Measurements from ENCODE around the gene GRIK1. TPM values are rescaled to one million over a fixed set of nuclear protein-coding genes. Genes with fewer than 3 reads are reported as not detected.
"Not testable (repeated sequence)": the region's sequence is repeated elsewhere in the genome, so short reads cannot be mapped to it uniquely, and the experiment has no call there.

Gene GRIK1
- total RNA-seq, 3 donors from 2014 or later, result 0.38 to 0.41 TPM; not detected in 1

DNA sequence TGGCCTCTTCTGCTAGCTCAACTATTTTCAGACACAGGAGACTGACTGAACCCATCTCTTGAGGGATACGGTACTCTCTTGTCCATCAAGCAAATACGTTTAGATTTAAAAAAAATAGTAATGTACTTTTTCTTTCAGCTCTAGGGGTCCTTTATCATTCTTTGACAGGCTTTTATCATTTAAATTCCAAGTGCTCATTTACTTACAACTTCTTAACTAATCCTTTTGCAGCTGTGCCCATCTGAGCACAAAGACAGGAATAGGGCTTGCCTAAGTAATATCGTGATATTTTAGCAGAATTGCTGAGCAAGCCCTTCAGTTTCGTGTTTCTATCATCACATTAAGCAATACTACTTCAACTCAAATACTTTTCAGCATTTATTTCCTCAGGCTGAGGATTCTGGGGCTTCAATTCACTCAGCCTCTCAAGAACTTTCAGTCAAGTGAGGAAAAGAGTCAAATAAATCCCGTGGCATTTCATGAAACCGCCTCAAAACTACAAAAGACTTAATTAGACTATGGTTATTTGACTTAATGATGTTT lies 323.5 kb downstream of the GRIK1 start:
- Histone ChIP-seq H3K4me3 (no peak overlapping the region), H3K4me1 (ENCODE audit: low read depth) (no peaks in the 10 kb centered on the region), H3K9me3 (no peaks in the 10 kb centered on the region), H3K36me3 (ENCODE audit: low read depth) (no peaks in the 10 kb centered on the region)
- intact Hi-C loops (cut with DNase I, micrococcal nuclease), result no loop called here
- TF ChIP-seq, protein P1, sequence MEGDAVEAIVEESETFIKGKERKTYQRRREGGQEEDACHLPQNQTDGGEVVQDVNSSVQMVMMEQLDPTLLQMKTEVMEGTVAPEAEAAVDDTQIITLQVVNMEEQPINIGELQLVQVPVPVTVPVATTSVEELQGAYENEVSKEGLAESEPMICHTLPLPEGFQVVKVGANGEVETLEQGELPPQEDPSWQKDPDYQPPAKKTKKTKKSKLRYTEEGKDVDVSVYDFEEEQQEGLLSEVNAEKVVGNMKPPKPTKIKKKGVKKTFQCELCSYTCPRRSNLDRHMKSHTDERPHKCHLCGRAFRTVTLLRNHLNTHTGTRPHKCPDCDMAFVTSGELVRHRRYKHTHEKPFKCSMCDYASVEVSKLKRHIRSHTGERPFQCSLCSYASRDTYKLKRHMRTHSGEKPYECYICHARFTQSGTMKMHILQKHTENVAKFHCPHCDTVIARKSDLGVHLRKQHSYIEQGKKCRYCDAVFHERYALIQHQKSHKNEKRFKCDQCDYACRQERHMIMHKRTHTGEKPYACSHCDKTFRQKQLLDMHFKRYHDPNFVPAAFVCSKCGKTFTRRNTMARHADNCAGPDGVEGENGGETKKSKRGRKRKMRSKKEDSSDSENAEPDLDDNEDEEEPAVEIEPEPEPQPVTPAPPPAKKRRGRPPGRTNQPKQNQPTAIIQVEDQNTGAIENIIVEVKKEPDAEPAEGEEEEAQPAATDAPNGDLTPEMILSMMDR (IDR thresholded peaks at IDR 0.05), result no peak
- DNase-seq, result no peak
- no peak for ATAC-seq

DNA sequence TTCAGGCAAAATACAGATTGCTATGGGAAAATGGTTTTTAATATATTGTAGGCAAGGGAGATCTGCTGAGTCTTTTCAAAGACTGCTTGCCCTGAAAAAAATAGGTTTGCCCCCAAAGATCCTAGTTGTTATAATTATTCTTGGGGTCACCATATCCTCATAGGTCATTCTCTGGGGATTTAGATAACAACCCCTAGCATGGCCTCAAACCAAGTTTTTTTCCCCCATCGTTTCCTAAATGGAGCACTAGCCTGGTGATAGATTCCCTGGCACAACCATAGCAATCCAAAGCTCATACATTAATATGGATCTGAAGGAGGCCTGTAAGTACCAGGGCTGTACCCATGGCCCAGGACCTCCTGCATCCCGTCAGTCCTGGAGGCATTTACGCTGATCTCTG lies 325.9 kb downstream of the GRIK1 start:
- intact Hi-C loops (cut with DNase I, micrococcal nuclease), result no loop called here
- TF ChIP-seq, protein P1 (IDR thresholded peaks at IDR 0.05), result no peak

DNA sequence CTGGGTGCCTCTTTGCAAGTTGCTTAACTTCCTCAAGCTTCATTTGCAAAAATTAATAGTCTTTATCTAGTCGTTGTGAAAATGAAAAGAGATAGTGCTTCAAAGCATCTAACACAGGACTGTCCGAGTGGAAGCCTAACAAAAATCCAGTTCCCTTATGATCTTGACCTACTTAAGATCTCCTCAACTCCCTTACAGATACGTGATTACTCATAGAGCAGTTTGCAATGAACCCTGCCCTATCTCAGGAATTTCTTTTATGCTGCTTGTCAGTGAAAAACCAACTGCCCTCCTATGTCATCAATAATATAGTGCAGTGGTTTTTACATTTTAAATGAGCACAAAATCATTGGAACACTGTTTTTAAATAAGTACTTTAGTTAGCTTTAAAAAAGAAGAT lies 326.8 kb downstream of the GRIK1 start:
- Histone ChIP-seq H3K4me3 (no peak overlapping the region), H3K9me3 (no peaks in the 10 kb centered on the region), H3K36me3 (ENCODE audit: low read depth) (no peaks in the 10 kb centered on the region), H3K4me1 (ENCODE audit: low read depth) (no peaks in the 10 kb centered on the region)
- TF ChIP-seq, protein P1 (IDR thresholded peaks at IDR 0.05), result no peak
- DNase-seq (no peak), ATAC-seq (no peak)
- intact Hi-C loops (cut with DNase I, micrococcal nuclease), result no loop called here

More for the DNA sequence above, 325.9 kb downstream of the GRIK1 start:
- DNase-seq (no peak), ATAC-seq (no peak)
- H3K9me3 ChIP-seq, result no peaks in the 10 kb centered on the region
- no peaks in the 10 kb centered on the region for H3K36me3 ChIP-seq (ENCODE audit: low read depth)
- H3K4me3 ChIP-seq, result peak overlapping the region; percentile 1
- no peaks in the 10 kb centered on the region for H3K4me1 ChIP-seq (ENCODE audit: low read depth)

DNA sequence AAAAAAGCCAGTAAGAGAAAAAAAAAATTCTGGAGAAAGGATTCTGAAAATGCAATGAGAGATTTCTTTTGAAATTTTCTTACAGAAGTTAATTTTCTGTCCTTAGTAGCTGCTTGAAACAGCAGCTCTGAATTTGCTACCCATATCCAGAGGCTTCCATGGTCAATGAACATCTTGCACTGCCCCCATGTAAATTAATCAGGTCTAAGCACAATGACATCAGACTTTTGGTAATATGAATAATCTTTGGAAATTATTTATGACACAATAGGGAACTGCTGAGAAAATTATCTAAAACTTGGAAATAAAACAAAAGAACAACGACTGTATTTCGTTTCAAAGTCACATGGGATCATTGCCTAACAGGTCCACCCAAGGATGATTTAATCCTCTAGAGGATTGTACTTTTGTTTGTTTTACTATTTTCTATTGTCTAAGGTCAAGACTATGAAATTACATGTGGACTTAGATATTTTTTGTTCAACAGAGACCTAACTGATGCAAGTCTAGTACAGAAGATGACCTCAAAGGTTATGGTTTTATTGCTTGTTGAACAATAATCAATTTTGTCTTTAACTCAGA lies 328.9 kb downstream of the GRIK1 start:
- intact Hi-C loops (cut with DNase I, micrococcal nuclease), result no loop called here
- DNase-seq (no peak), ATAC-seq (no peak)
- TF ChIP-seq, protein P1 (IDR thresholded peaks at IDR 0.05), result no peak
- Histone ChIP-seq H3K36me3 (ENCODE audit: low read depth) (no peaks in the 10 kb centered on the region), H3K4me1 (ENCODE audit: low read depth) (no peaks in the 10 kb centered on the region), H3K4me3 (no peak overlapping the region), H3K9me3 (no peaks in the 10 kb centered on the region)

DNA sequence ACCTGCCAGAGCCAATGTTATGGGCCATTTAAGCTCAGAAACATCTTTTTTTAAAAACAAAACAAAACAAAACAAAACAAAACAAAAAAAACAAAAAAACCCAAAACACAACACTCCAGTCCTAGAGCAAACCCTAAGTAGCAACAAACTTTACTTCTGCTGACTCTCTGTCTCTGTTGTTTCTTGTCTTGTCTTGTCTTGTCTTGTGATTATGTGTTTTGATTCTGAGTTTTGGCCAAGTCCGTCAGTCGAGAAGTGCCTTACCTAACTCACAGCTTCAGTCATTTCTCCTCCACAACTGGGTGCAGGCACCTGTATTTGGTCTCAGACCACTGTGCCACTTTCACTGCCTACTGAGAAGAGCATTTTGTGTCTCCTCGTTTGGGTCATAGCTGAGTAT lies 333.2 kb downstream of the GRIK1 start:
- Histone ChIP-seq H3K4me1 (ENCODE audit: low read depth) (no peaks in the 10 kb centered on the region), H3K4me3 (no peak overlapping the region), H3K36me3 (ENCODE audit: low read depth) (no peaks in the 10 kb centered on the region), H3K9me3 (no peaks in the 10 kb centered on the region)
- ATAC-seq (no peak), DNase-seq (no peak)
- intact Hi-C loops (cut with DNase I, micrococcal nuclease), result no loop called here
- TF ChIP-seq, protein P1 (IDR thresholded peaks at IDR 0.05), result no peak

DNA sequence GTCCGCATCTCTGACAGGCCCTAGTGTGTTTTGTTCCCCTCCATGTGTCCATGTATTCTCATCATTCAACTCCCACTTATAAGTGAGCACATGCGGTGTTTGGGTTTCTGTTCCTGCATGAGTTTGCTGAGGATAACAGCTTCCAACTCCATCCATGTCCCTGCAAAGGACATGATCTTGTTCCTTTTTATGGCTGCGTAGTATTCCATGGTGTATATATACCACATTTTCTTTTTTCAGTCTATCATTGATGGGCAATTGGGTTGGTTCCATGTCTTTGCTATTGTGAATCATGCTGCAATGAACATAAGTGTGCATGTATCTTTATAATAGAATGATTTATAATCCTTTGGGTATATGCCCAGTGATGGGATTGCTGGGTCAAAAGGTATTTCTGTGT lies 334.6 kb downstream of the GRIK1 start:
- H3K4me1 ChIP-seq (ENCODE audit: low read depth); H3K9me3 ChIP-seq; intact Hi-C loops (cut with DNase I, micrococcal nuclease); H3K4me3 ChIP-seq; DNase-seq; ATAC-seq; H3K36me3 ChIP-seq (ENCODE audit: low read depth): not testable (repeated sequence)

Data from mucosa of descending colon (tissue), 3 donors.